Keratinocyte (primary cell): ENCODE data around the gene ATP2B2. TPM values are rescaled to one million over a fixed set of nuclear protein-coding genes. Genes with fewer than 3 reads are reported as not detected.

Experiments used
- DNase-seq: peaks from one replicate; pipeline ENCODE4 v3.0.0-alpha.2; 2011; ENCODE audit warnings: low read depth, missing footprints, low spot score
- FAIRE-seq: peaks from 2 replicates; lab custom pipeline; 2011; peaks lifted over from hg19 to GRCh38; lab: Jason Lieb, UNC
- H2AFZ ChIP-seq: 2 replicates; pipeline ENCODE4 v1.6.0; 2012; ENCODE audit warnings: low read length, control low read depth, inconsistent platforms; ENCODE audit not compliant: control insufficient read depth
- H3K27ac ChIP-seq: 2 replicates; pipeline ENCODE4 v1.5.1; 2011; ENCODE audit warnings: low read length; ENCODE audit not compliant: control insufficient read depth, insufficient read depth
- H3K27me3 ChIP-seq: 3 replicates; pipeline ENCODE4 v1.6.0; 2011; ENCODE audit warnings: low read length; ENCODE audit not compliant: control insufficient read depth, insufficient read depth; ENCODE audit errors: extremely low read depth
- H3K36me3 ChIP-seq, 2 experiments: 2 replicates in 1 of 2; 3 replicates in 1 of 2; pipeline ENCODE4 v1.5.1; 2011; ENCODE audit warnings: low read length in 2 of 2, mild to moderate bottlenecking in 1 of 2; ENCODE audit not compliant: control insufficient read depth in 2 of 2, insufficient read depth in 2 of 2; ENCODE audit errors: extremely low read depth in 1 of 2
- H3K4me1 ChIP-seq: 3 replicates; pipeline ENCODE4 v1.5.1; 2011; ENCODE audit warnings: low read length; ENCODE audit not compliant: control insufficient read depth, insufficient read depth; ENCODE audit errors: extremely low read depth
- H3K4me2 ChIP-seq: 3 replicates; pipeline ENCODE4 v1.6.0; 2011; ENCODE audit warnings: low read depth, low read length; ENCODE audit not compliant: control insufficient read depth, insufficient read depth; ENCODE audit errors: extremely low read depth
- H3K4me3 ChIP-seq, 3 experiments: fragments of 200-600 bp in 1 of 3; sonication (generic) in 1 of 3; 2 replicates in 2 of 3; 3 replicates in 1 of 3; pipeline ENCODE4 v1.5.1; 2011 to 2016; ENCODE audit warnings: low read length in 3 of 3, mild to moderate bottlenecking in 3 of 3, control low read depth in 2 of 3, inconsistent platforms in 1 of 3, low read depth in 1 of 3, mixed read lengths in 1 of 3, mixed run types in 1 of 3, moderate library complexity in 1 of 3; ENCODE audit not compliant: control insufficient read depth in 2 of 3, insufficient read depth in 2 of 3; ENCODE audit errors: extremely low read depth in 1 of 3
- H3K79me2 ChIP-seq: 2 replicates; pipeline ENCODE4 v1.6.0; 2012; ENCODE audit warnings: low read length; ENCODE audit not compliant: control insufficient read depth, insufficient read depth
- H3K9ac ChIP-seq: 3 replicates; pipeline ENCODE4 v1.6.0; 2011; ENCODE audit warnings: low read length; ENCODE audit not compliant: control insufficient read depth, insufficient read depth; ENCODE audit errors: extremely low read depth
- H3K9me1 ChIP-seq: 3 replicates; pipeline ENCODE4 v1.6.0; 2011; ENCODE audit warnings: low read length; ENCODE audit not compliant: control insufficient read depth, insufficient read depth; ENCODE audit errors: extremely low read depth
- H3K9me3 ChIP-seq: 2 replicates; pipeline ENCODE4 v1.5.1; 2012; ENCODE audit warnings: low read depth, low read length; ENCODE audit not compliant: control insufficient read depth
- H4K20me1 ChIP-seq: 3 replicates; pipeline ENCODE4 v1.6.0; 2011; ENCODE audit warnings: low read length; ENCODE audit not compliant: control insufficient read depth, insufficient read depth; ENCODE audit errors: extremely low read depth
- CTCF ChIP-seq, 3 experiments: IDR thresholded peaks in 1 of 3; conservative IDR thresholded peaks in 1 of 3; optimal IDR thresholded peaks in 1 of 3; 2 replicates in 2 of 3; 3 replicates in 1 of 3; pipeline versions ENCODE3 to v1.5.1; 2011; ENCODE audit warnings: low read length in 3 of 3, mild to moderate bottlenecking in 3 of 3, moderate library complexity in 2 of 3, control low read depth in 1 of 3, inconsistent platforms in 1 of 3; ENCODE audit not compliant: insufficient read depth in 2 of 3; ENCODE audit errors: extremely low read depth in 1 of 3
- EZH2 ChIP-seq: IDR thresholded peaks from one replicate; pipeline ENCODE4 v1.6.1; 2012; ENCODE audit warnings: inconsistent platforms, mild to moderate bottlenecking, low read length, moderate library complexity
- dilution Hi-C: fragments of 300-500 bp; cut with MboI; formaldehyde crosslinking; loops from one replicate; pipeline ENCODE4 v1.7.0; 2020; ENCODE audit warnings: low sequenced_read_pairs; ENCODE audit not compliant: extremely low pct_ligation_motif_present
- polyA plus RNA-seq, 5 experiments: library from polyadenylated mRNA; depleted of rRNA in 3 of 5; stranded (reverse) in 3 of 5; stranded (forward) in 1 of 5; unstranded in 1 of 5; fragments of >200 nt; gene quantifications; 1 replicate in 1 of 5; 2 replicates in 3 of 5; 3 replicates in 1 of 5; pipeline versions ENCODE4 v1.2.1 to v1.2.3, GENCODE V29; 2011 to 2012; ENCODE audit warnings: missing spikeins in 2 of 5, low read depth in 1 of 5, low replicate concordance in 1 of 5

The ATP2B2 gene
- polyA plus RNA-seq, 1 donor (not counting 4 experiments of a cell fraction or from before 2014, with no cell fraction given): not detected

GRCh38 chr3:10335871-10336622, 169.3 kb downstream of the ATP2B2 start:
- H3K27ac ChIP-seq: no peak overlapping the region
- dilution Hi-C loops: no loop called here

GRCh38 chr3:10335190-10335738, 170.1 kb downstream of the ATP2B2 start:
- no peak overlapping the region for H3K4me2 ChIP-seq
- TF ChIP-seq CTCF (optimal IDR thresholded peaks at IDR 0.05 in 1 of 3, IDR thresholded peaks at IDR 0.05 in 1 of 3, conservative IDR thresholded peaks at IDR 0.05 in 1 of 3; ENCODE audit: extremely low read depth in 1 of 3, insufficient read depth in 2 of 3, low read length in 3 of 3): no peak
- no peak for TF ChIP-seq EZH2
- no peak overlapping the region for H3K27ac ChIP-seq
- H3K9me3 ChIP-seq: no peaks in the 10 kb centered on the region
- no peak overlapping the region for H3K9ac ChIP-seq
- no peak for FAIRE-seq
- H3K4me3 ChIP-seq: no peak overlapping the region
- H3K27me3 ChIP-seq: peaks cover 32% of the 10 kb centered on the region
- no peaks in the 10 kb centered on the region for H3K9me1 ChIP-seq
- H4K20me1 ChIP-seq: peaks cover under 1% of the 10 kb centered on the region
- H2AFZ ChIP-seq: no peak overlapping the region
- dilution Hi-C loops: no loop called here
- DNase-seq: no peak
- no peaks in the 10 kb centered on the region for H3K36me3 ChIP-seq
- no peaks in the 10 kb centered on the region for H3K4me1 ChIP-seq
- H3K79me2 ChIP-seq: no peaks in the 10 kb centered on the region

More at GRCh38 chr3:10335871-10336622, 169.3 kb downstream of the ATP2B2 start:
- Histone ChIP-seq H2AFZ (no peak overlapping the region), H3K27me3 (peaks cover 30% of the 10 kb centered on the region), H3K9me1 (no peaks in the 10 kb centered on the region), H3K4me1 (no peaks in the 10 kb centered on the region), H3K79me2 (no peaks in the 10 kb centered on the region), H3K4me2 (no peak overlapping the region), H4K20me1 (no peaks in the 10 kb centered on the region), H3K36me3 (no peaks in the 10 kb centered on the region), H3K9ac (no peak overlapping the region), H3K9me3 (no peaks in the 10 kb centered on the region), H3K4me3 (no peak overlapping the region)
- no peak for DNase-seq
- no peak for TF ChIP-seq EZH2
- TF ChIP-seq CTCF (optimal IDR thresholded peaks at IDR 0.05 in 1 of 3, IDR thresholded peaks at IDR 0.05 in 1 of 3, conservative IDR thresholded peaks at IDR 0.05 in 1 of 3; ENCODE audit: extremely low read depth in 1 of 3, insufficient read depth in 2 of 3, low read length in 3 of 3): no peak
- no peak for FAIRE-seq
